NCI-H128 (cell line): ENCODE data around the gene RSU1.

Experiments used
- DNase-seq: peaks from one replicate; lab custom pipeline; 2025; ENCODE audit not compliant: unreplicated experiment; lab: John Stamatoyannopoulos, UW

RSU1 gene

DNA sequence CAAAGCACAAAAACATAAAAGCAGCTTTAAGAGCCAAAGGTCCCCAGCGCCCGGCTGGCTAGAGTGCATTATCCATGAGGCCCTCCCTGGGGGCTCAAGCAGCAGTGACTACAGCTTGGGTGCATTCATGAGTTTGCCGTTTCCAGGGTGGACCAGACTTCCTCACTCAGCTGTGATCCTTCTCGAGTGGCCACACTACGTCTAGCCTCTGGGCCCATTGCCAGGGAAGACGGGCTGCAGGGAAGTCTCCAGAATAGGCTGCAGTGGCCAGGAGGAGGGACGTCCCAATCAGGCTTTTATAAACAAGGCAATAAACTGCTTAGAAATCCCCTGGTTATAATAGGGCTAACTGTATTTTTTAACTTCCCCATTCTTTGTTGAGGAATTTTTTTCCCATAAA, 206.2 kb downstream of the RSU1 start:
- DNase-seq: no peak

- DNase-seq: no peak
These were observed 208.0 kb downstream of the RSU1 start for GRCh38 chr10:16609211-16609610.

- no peak for DNase-seq
These were observed 210.3 kb downstream of the RSU1 start for GRCh38 chr10:16606923-16607322.

DNA sequence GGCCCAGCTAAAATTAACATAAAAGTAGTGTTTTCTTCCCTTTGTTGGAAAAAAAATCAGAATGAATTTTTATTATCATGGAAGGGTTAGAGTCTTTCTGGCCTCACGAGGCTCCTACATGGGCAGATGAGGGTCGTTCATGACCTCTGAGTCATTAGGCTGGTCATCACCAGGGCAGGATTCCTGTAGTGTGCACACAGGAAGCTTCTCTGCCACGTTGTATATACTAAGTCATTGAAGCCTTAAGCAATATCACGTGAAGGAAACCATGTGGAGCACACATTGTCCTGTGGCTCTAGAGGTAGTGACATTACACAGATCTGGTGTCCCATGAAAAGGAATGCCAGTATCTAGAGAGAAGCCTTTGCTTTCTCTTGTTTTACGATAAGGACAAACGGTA, 210.8 kb downstream of the RSU1 start:
- DNase-seq: no peak

DNA sequence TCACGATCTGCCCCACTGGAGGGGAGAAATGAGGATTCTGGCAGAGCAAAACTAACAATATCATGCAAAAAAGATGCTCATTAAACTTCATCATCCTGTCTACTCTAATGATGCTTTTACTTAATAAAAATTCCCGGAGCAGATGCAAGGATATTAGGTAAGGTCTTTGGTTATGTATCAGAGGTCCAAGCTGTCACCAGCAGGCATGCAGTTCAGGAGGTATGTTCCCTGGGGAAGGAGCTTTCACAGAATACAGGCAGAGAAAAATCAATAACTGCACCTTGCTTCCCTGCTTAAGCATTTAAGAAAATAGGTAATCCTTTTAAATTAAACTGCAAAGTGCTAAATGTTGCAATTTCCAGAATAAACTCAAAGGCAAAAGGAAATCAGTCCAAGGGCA, 213.9 kb downstream of the RSU1 start:
- no peak for DNase-seq

DNA sequence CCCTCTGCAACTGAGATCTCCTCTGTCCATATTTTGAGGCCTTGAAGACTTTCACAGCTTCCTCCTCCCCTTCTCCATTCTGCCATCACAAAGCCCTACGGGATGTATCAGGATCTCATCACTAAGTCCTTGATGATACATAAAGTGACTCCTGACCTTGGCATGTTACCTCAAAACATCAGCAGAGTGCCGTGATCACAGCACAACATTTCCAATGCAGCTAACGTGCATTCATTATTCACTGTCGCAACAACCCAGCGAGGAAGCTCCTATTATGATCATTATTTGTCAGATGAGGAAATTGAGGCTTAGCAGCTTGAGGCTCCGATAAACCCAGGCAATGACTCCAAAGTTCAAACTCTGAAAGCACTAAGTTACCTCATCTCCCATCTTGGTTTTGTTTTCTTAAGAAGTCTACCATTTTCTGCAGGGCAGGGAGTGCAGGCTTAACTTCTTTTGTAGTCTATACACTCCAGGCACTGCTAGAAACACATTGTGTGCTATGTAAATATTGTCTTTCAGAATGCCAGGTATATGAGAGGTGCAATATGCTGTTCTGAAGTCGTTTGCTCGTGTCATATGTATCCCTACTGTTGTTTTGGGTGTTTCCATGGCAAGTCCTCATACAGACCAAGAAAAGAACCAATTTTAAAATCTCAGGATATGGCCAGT, 215.0 kb downstream of the RSU1 start:
- DNase-seq: no peak

- DNase-seq: no peak
These were observed 217.6 kb downstream of the RSU1 start for GRCh38 chr10:16599662-16600061.

DNA sequence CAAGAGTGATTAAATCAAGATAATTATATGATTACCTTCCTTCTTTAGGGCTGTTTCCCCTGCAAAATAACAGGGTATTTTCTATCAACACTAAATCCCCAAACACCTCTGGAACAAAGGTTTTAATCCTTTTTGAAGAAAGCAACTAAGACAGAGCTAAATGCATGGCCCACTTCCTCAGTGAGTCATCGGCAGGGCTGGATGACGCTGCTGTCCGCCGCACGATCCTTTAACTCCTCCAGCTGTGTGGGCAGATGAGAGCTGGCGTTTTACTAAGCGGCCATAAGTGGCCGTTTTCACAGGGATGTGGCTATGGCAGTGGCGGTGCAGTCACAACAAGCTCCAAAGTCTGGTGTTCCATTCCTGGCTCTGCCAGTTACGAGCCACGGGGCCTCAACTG, 219.6 kb downstream of the RSU1 start:
- DNase-seq: no peak

DNA sequence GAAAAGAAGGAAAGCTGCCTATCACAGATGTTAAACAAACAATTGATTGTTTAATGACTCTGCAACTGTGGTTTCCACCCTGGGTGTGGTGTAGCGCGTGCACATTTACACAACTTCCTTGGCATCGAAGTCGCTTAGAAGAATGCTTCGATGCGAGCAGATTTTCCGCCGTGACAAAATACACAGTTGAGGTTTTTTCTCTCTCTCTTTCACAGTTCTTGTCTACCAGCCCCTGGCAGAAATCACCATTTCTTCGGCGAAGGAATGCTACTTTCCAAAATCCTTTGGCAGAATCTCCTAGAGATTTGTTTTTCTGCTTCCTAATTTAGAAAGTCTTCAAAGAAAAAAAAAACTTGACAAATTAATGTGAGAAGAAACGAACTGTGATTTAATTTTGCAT, 224.8 kb downstream of the RSU1 start:
- no peak for DNase-seq

DNA sequence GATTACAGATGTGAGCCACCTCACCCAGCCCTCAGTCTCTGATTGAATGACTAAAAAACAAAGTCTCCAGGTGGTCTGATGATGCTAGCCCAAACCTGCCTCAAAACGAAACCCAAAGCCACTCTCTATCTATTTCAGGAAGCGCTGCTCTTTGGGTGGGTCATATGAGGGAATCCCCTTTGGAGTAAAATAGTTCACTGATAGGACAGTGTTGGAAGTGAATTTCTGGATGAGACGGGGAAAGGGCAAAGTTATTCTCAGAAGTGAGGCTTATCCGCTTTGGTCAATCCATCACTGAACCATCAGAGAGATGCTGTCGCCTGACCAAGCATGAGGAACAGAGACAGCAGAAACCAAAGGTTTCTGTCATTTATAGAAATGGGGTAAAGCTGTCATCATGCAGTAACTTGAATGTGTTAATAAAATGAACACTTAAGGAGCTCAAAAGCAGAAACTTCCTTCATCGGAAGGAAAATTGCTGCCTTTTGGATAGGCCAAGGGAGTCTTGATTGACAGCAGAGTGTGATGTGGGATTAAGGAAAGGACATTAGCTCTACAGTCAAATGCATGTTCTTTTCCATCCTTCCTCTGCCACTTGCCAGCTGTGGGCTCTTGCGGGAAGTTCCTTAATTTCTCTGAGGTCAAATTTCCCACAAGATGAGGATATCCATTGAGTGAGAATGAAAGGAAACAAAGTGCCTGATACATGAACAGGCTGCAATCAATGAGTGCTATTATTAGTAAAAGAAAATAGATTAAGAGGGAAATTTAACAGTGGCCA, 230.7 kb downstream of the RSU1 start:
- DNase-seq: no peak

DNA sequence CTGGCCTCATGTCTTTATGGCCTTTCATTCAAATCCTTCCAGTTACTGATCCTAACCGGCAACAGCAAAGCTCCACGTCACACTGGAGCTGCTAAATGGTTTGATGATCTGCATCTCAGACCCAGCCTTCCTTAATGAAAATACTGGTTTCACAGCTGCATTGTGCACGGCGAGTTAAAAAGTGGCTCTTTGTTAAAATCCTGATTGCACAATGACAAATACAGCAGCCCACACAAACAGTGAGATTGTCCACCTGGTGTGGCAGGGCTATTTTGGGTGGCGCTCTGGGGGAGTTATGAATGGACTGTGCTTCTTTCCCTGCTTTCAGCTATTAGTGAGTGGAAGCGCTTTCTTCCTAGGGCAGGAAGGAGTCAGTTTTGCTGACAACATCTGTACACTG, 232.1 kb downstream of the RSU1 start:
- no peak for DNase-seq

DNA sequence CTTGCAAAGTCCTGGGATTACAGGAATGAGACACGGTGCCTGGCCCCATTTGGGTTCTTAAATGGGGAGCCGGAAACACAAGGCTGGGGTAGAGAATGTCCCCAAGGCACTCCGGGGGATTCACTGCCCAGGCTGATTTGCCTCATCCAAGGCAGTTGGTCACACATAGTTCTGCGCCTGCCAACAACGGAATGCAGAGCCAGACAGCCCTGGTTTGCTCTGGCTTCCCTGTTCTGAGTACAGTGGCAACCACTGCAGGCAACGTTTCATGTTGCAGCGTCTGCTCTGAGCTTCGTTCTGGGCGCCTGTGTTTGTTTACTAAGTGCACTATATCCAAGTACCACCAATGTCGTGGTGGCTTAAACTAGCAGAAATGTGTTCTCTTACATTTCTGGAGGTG, 233.8 kb downstream of the RSU1 start:
- no peak for DNase-seq

DNA sequence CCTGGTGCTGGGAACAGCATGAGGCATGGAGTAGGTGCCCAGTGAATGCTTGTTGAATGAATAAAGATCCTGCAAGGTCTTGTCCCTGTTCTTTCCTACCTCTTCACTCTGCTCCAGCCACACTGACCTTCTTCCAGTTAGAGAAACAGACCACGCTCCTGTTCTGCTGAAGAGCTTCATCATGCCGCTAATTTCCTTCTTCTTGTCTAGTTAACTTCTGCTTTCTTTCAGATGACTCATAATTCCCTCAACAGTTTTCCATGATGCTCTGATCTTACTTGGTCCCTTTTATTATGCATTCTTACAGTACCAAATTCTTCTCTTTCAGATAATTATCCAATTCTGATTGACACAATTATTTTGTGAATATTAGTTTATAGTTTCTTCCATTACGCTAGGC, 236.0 kb downstream of the RSU1 start:
- DNase-seq: no peak

GRCh38 chr10:16570731-16571130, 246.5 kb downstream of the RSU1 start:
- DNase-seq: no peak

- DNase-seq: no peak
These were observed 250.9 kb downstream of the RSU1 start for GRCh38 chr10:16566202-16566805.

DNA sequence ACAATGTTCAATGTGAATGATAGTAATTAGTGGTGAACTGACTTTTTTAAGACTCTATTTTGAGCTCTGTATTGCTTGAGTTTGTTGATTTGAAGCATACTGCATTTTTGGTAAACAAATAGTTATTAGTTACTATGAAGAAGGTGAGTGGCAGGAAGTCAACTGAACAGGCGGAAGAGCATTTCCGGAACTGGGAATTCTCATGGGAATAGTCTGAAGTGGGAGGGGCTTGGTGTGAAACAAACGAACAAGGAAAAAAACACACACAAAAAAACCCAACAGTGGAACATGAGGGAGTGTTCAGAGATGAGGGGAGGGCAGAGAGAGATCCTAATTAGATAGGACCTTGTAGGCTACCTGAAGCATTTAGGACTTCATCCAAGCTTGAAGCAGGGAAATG, 251.6 kb downstream of the RSU1 start:
- no peak for DNase-seq

DNA sequence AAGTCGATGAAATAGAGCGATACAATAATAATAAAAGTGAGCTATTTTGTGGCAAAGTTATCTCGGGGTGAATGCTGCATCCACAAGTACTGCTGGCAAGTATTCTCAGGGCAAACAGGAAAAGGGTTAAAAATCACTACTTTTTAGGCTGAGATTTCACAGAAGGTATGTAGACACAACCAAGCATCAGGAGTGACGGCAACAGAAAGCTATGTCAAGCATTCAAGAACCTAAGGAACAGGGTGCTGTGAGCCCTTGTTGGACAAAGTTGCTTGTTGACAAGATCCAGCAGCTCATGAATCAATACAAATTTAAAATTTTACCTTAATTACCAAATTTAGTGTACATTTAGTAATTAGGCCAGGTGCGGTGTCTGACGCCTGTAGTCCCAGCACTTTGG, 254.3 kb downstream of the RSU1 start:
- DNase-seq: no peak

DNA sequence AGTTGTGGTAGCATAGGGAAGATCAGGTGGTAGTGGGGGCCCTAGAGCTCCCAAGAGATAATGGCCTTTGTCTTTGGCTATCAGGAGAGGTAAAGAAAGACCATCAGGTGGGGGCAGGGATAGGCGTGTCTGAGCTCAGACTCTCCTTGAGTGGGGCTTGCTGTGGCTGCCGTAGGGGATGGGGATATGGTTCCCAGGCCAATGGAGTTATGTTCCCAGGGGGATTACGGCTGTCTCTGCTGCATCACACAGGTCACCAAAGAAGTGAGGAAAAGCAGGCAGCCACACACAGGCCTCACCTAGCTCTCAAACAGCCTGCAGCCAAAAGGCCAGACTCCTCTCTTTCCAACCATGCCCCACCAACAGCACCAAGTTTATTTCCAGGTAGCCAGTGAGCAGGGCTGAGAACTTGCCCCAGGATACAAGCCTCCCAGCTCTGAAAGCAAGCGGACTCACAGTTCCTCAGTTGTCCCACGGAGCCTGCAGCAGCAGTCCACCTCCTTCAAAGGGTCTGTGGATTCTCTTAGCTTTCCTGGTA, 257.9 kb downstream of the RSU1 start:
- no peak for DNase-seq

DNA sequence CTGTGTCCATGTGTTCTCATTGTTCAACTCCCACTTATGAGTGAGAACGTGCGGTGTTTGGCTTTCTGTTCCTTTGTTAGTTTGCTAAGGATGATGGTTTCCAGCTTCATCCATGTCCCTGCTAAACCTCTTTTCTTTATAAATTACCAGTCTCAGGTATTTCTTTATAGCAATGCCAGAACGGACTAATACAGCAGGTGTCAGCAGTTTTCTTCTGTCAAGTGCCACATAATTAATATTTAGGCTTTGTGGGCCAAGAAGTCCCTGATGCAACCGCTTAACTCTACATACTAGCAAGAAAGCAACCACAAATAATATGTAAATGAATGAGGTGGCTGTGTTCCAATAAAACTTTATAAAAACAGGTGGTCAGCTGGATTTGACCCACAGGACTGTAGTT, 269.3 kb downstream of the RSU1 start:
- DNase-seq: no peak

GRCh38 chr10:16545116-16545736, 272.0 kb downstream of the RSU1 start:
- DNase-seq: no peak

DNA sequence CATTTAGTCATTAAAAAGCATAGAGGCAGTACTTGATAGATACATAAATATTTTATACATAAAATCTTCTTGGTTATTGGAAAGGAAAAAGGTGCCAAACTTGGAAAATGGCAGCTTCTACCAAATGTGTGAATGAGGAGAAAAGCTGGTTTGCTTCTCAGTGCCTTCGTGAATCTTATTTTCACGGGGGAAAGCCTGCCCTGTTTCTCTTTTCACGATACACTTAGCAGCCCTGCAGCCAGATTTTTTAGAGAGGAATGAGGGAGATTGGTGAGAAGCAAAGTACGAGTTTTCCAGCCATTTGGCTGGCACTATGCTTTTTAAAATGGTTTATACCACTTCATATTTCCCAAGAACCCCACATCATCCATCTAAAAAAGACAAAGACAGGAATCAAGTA, 272.6 kb downstream of the RSU1 start:
- no peak for DNase-seq

DNA sequence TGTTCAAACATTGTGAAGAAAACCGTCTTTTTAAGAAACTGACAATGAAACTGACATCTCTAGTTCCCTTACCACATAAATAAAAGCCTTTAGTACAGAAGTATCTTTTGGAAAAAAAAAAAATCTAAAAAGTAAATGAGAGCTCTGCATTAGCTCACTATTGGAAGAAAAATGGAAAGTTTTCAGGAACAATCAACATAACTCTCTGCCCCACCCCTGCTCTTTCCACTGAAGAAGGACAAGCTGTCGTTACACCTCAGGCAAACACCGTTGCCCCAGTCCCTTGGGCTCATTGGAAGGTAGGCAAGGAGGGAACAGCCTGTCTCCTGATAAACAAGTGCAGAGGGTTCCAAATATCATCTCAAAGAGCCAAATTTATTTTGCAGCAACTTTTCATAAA, 273.1 kb downstream of the RSU1 start:
- DNase-seq: no peak
